A549 treated with ZK216348 at 1 μM for 4 hours (cell line): Measurements from ENCODE around the gene CD38. TPM values are rescaled to one million over a fixed set of nuclear protein-coding genes. Genes with fewer than 3 reads are reported as not detected.

Experiments used
- total RNA-seq: library from RNA; stranded (reverse); fragments of 200-300 nt; extraction: Qiagen RNA extraction; gene quantifications from 5 replicates; pipeline ENCODE4 v1.2.3, GENCODE V29; 2022; ENCODE audit warnings: low read depth

Gene CD38
- total RNA-seq = 8.9 to 13.8 TPM (median 11.2 TPM) in 5 replicates

GRCh38 chr4:15778289-15779241 lies at the start of gene CD38:
Gene CD38 (plus strand): TSS chr4:15778328. CDS start chr4:15778415, 87 bp downstream.

Other genes starting within 250 kb of the CD38 start
- 27.3 to 41.1 TPM (median 29.6 TPM) in 5 replicates for gene FBXL5, start 123.0 kb upstream of the CD38 start, total RNA-seq
- 28.5 to 38.5 TPM (median 29.2 TPM) in 5 replicates for gene FAM200B, start 96.5 kb upstream of the CD38 start, total RNA-seq
- 16.7 to 22.6 TPM (median 18.2 TPM) in 5 replicates for gene BST1, start 75.3 kb upstream of the CD38 start, total RNA-seq
- gene FGFBP1, start 160.4 kb downstream of the CD38 start, total RNA-seq = 3.8 to 5.6 TPM (median 4.7 TPM) in 5 replicates
- gene FGFBP2, start 184.8 kb downstream of the CD38 start, total RNA-seq = 0.12 to 0.24 TPM in 2 of 5 replicates, not detected in the others